ENCODE measurements around the gene SLC22A23.

Gene SLC22A23

DNA sequence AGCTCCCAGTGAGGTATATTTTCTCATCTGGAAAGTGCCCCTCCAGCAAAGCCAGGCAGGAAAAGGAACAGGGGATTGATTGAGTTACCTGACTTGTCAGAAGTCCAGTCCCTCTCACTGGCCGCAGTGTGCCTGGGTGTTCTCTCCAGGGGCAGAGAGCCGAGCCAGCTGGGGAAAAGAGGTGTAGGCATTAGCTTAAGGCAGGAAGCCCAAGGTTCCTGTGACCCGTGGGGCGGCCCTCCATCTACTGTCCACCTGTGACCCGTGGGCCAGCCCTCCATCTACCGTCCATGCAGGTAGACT is 195.4 kb downstream of the SLC22A23 start:
- Histone ChIP-seq H3K4me1 (ENCODE audit: insufficient read depth, low read length) (peaks cover 9% of the 10 kb centered on the region), H3K27ac (ENCODE audit: low read length) (no peak overlapping the region), H3K9ac (ENCODE audit: low read depth, low read length) (no peak overlapping the region), H3K4me3 (ENCODE audit: low read length) (no peak overlapping the region), H3K36me3 (ENCODE audit: insufficient read depth, low read depth, low read length) (peaks cover 43% of the 10 kb centered on the region), H3K9me3 (ENCODE audit: insufficient read depth, low read depth, low read length) (no peaks in the 10 kb centered on the region), H3K27me3 (ENCODE audit: insufficient read depth, low read length) (no peaks in the 10 kb centered on the region)

DNA sequence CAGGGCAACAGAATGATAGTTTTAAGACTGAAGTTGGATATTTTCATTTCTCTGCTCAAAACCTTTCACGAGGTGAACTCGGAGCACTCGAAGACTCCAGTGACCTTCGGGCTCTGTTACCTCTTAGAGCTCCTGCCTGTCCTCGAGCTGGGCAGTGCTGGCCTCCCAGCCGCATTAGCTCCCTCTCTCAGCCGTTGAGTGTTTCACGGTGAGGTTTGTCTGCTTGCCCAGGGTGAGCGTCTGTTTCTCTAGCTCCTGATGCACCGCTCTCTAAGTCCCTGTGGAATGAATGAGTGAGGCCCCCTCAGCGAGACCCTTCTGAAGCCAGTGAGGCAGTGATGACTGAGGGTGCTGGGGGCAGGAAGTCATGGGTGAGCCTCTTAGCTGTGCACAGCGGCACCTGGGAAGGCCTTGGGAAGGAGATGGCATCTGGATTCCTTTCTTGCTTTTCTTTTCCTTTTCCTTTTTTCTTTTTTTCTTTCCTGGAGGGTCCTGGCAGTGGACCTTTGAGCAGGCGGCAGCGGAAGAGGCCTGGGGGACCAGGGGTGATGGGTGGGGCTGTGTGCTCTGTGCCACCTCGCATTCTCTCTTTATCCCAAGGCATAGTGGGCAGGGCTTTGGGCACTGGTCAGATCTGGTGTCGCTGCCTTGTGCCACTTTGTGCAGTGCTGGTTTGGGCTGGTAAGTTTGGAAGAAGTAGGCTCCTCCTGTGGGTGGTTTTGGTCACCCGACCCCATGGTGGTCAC is 195.9 kb downstream of the SLC22A23 start:
- H3K4me3 ChIP-seq (ENCODE audit: low read length), result peak overlapping the region; percentile 43
- H3K9me3 ChIP-seq (ENCODE audit: insufficient read depth, low read depth, low read length), result no peaks in the 10 kb centered on the region
- H3K27ac ChIP-seq (ENCODE audit: low read length), result no peak overlapping the region
- peaks cover 9% of the 10 kb centered on the region for H3K4me1 ChIP-seq (ENCODE audit: insufficient read depth, low read length)
- peaks cover 43% of the 10 kb centered on the region for H3K36me3 ChIP-seq (ENCODE audit: insufficient read depth, low read depth, low read length)
- no peaks in the 10 kb centered on the region for H3K27me3 ChIP-seq (ENCODE audit: insufficient read depth, low read length)
- peak overlapping the region; percentile 27; the same call in 1 of the 2 replicates for H3K9ac ChIP-seq (ENCODE audit: low read depth, low read length)

DNA sequence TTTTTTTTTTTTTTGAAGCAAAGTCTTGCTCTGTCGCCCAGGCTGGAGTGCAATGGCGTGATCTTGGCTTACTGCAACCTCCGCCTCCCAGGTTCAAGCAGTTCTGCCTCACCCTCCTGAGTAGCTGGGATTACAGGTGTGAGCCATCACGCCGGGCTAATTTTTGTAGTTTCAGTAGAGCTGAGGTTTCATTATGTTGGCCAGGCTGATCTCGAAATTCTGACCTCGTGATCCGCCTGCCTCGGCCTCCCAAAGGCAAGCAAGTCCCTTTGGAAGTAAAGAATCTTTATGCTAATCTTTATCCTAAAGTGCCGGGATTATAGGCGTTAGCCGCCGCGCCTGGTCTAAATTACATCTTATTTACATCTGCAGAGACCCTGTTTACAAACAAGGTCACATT is 196.6 kb downstream of the SLC22A23 start:
- Histone ChIP-seq H3K27me3 (ENCODE audit: insufficient read depth, low read length) (no peaks in the 10 kb centered on the region), H3K4me1 (ENCODE audit: insufficient read depth, low read length) (peaks cover 9% of the 10 kb centered on the region), H3K9me3 (ENCODE audit: insufficient read depth, low read depth, low read length) (no peaks in the 10 kb centered on the region), H3K4me3 (ENCODE audit: low read length) (peak overlapping the region; percentile 43), H3K27ac (ENCODE audit: low read length) (no peak overlapping the region), H3K36me3 (ENCODE audit: insufficient read depth, low read depth, low read length) (peaks cover 37% of the 10 kb centered on the region), H3K9ac (ENCODE audit: low read depth, low read length) (peak overlapping the region; percentile 27; the same call in 1 of the 2 replicates)

GRCh38 chr6:3259491-3259958 is 197.3 kb downstream of the SLC22A23 start:
- Histone ChIP-seq H3K4me1 (ENCODE audit: insufficient read depth, low read length) (peaks cover 9% of the 10 kb centered on the region), H3K27me3 (ENCODE audit: insufficient read depth, low read length) (no peaks in the 10 kb centered on the region), H3K36me3 (ENCODE audit: insufficient read depth, low read depth, low read length) (peaks cover 30% of the 10 kb centered on the region), H3K27ac (ENCODE audit: low read length) (no peak overlapping the region), H3K9ac (ENCODE audit: low read depth, low read length) (peak overlapping the region; percentile 80), H3K9me3 (ENCODE audit: insufficient read depth, low read depth, low read length) (no peaks in the 10 kb centered on the region), H3K4me3 (ENCODE audit: low read length) (peak overlapping the region; percentile 78)

- Histone ChIP-seq H3K36me3 (ENCODE audit: insufficient read depth, low read depth, low read length) (peaks cover 24% of the 10 kb centered on the region), H3K27ac (ENCODE audit: low read length) (no peak within 1 kb of the TSS), H3K9me3 (ENCODE audit: insufficient read depth, low read depth, low read length) (no peaks in the 10 kb centered on the region), H3K27me3 (ENCODE audit: insufficient read depth, low read length) (no peaks in the 10 kb centered on the region), H3K9ac (ENCODE audit: low read depth, low read length) (peak within 1 kb of the TSS; percentile 80), H3K4me1 (ENCODE audit: insufficient read depth, low read length) (peaks cover 9% of the 10 kb centered on the region), H3K4me3 (ENCODE audit: low read length) (peak within 1 kb of the TSS; percentile 78)
These were observed 197.9 kb downstream of the SLC22A23 start, which contains the start of gene PSMG4 for GRCh38 chr6:3258720-3259490. TSS of gene PSMG4 (plus strand) at chr6:3258947. CDS start at chr6:3259023, 76 bp downstream.

DNA sequence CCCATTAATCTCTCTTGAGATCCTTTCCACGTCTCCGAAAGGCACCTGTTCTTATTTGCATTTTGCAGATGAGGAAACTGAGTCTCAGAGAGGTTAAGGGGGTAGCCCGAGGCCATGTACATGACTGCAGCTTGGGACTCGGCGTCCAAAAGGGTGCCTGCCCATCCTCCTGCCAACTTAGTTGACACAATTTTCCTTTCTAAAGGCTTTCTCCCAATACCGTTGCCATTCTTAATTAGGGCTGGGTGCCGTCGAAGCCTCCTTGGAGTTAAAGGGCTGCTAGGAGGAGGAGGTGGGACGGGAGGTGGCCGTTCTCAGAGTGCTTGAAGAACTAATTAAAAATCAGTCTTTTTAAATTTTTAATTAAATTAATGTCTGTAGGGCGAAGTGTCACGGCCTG is 198.6 kb downstream of the SLC22A23 start:
- H3K27ac ChIP-seq (ENCODE audit: low read length), result no peak overlapping the region
- no peaks in the 10 kb centered on the region for H3K9me3 ChIP-seq (ENCODE audit: insufficient read depth, low read depth, low read length)
- H3K4me1 ChIP-seq (ENCODE audit: insufficient read depth, low read length), result peaks cover 9% of the 10 kb centered on the region
- H3K36me3 ChIP-seq (ENCODE audit: insufficient read depth, low read depth, low read length), result peaks cover 16% of the 10 kb centered on the region; the same call in 1 of the 2 replicates
- peak overlapping the region; percentile 78; the same call in 1 of the 2 replicates for H3K4me3 ChIP-seq (ENCODE audit: low read length)
- no peak overlapping the region for H3K9ac ChIP-seq (ENCODE audit: low read depth, low read length)
- H3K27me3 ChIP-seq (ENCODE audit: insufficient read depth, low read length), result no peaks in the 10 kb centered on the region

GRCh38 chr6:3253597-3253961 is 203.3 kb downstream of the SLC22A23 start:
- H3K27ac ChIP-seq (ENCODE audit: low read length), result no peak overlapping the region
- no peaks in the 10 kb centered on the region for H3K36me3 ChIP-seq (ENCODE audit: insufficient read depth, low read depth, low read length)
- peaks cover 5% of the 10 kb centered on the region; the same call in 1 of the 2 replicates for H3K4me1 ChIP-seq (ENCODE audit: insufficient read depth, low read length)
- no peaks in the 10 kb centered on the region for H3K9me3 ChIP-seq (ENCODE audit: insufficient read depth, low read depth, low read length)
- H3K9ac ChIP-seq (ENCODE audit: low read depth, low read length), result no peak overlapping the region
- H3K4me3 ChIP-seq (ENCODE audit: low read length), result no peak overlapping the region
- H3K27me3 ChIP-seq (ENCODE audit: insufficient read depth, low read length), result peaks cover 11% of the 10 kb centered on the region

- Histone ChIP-seq H3K9me3 (ENCODE audit: insufficient read depth, low read depth, low read length) (no peaks in the 10 kb centered on the region), H3K4me1 (ENCODE audit: insufficient read depth, low read length) (peaks cover 8% of the 10 kb centered on the region), H3K4me3 (ENCODE audit: low read length) (no peak overlapping the region), H3K27me3 (ENCODE audit: insufficient read depth, low read length) (peaks cover 11% of the 10 kb centered on the region), H3K9ac (ENCODE audit: low read depth, low read length) (no peak overlapping the region), H3K27ac (ENCODE audit: low read length) (no peak overlapping the region), H3K36me3 (ENCODE audit: insufficient read depth, low read depth, low read length) (no peaks in the 10 kb centered on the region)
These were observed 203.8 kb downstream of the SLC22A23 start for GRCh38 chr6:3252861-3253596.

- Histone ChIP-seq H3K9ac (ENCODE audit: low read depth, low read length) (no peak overlapping the region), H3K9me3 (ENCODE audit: insufficient read depth, low read depth, low read length) (no peaks in the 10 kb centered on the region), H3K4me3 (ENCODE audit: low read length) (no peak overlapping the region), H3K4me1 (ENCODE audit: insufficient read depth, low read length) (peaks cover 15% of the 10 kb centered on the region), H3K27me3 (ENCODE audit: insufficient read depth, low read length) (peaks cover 11% of the 10 kb centered on the region), H3K27ac (ENCODE audit: low read length) (no peak overlapping the region), H3K36me3 (ENCODE audit: insufficient read depth, low read depth, low read length) (no peaks in the 10 kb centered on the region)
These were observed 204.5 kb downstream of the SLC22A23 start for GRCh38 chr6:3252369-3252768.

DNA sequence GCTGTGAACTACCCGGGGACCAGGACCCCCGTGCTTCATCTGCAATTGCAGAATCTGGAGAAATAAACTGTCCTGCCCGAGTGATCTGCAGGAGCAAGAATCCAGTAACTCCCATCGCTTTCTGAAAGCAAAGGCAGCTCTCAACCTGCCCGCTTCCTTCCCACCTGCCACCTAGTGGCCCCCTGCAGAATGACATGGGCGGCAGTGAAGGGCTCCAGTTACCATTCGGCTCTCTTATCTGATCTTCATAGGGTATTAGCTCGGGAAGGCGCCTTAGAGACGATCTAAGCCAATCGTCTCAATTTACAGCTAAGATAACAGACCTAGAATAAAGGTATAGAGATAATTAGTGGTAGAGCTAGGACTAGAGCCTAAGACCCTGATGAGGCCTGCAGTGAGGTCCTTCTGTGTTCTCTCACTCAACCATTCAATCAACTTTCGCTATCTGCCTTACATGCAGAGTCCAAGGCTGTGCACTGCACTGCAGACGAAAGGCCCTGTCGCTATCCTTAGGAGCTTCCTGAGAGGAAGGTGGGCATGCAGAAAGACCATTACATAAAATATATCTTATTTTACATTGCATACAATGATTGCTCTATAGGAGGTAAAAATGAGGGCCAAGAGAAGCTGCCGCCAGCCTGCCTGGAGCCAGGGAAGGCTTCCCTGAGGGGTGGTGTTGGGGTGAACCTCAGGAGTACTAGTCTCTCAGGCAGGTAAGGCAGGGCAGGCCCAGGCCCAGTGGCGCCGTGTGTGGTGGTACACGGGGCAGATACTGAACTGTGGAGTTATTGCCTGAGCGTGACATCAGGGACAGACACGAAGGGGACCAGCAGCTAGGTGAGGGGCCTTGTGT is 205.2 kb downstream of the SLC22A23 start:
- Histone ChIP-seq H3K4me3 (ENCODE audit: low read length) (no peak overlapping the region; the same call in 1 of the 2 replicates), H3K27me3 (ENCODE audit: insufficient read depth, low read length) (peaks cover 11% of the 10 kb centered on the region), H3K9me3 (ENCODE audit: insufficient read depth, low read depth, low read length) (no peaks in the 10 kb centered on the region), H3K9ac (ENCODE audit: low read depth, low read length) (no peak overlapping the region), H3K27ac (ENCODE audit: low read length) (no peak overlapping the region), H3K36me3 (ENCODE audit: insufficient read depth, low read depth, low read length) (no peaks in the 10 kb centered on the region), H3K4me1 (ENCODE audit: insufficient read depth, low read length) (peaks cover 18% of the 10 kb centered on the region)

DNA sequence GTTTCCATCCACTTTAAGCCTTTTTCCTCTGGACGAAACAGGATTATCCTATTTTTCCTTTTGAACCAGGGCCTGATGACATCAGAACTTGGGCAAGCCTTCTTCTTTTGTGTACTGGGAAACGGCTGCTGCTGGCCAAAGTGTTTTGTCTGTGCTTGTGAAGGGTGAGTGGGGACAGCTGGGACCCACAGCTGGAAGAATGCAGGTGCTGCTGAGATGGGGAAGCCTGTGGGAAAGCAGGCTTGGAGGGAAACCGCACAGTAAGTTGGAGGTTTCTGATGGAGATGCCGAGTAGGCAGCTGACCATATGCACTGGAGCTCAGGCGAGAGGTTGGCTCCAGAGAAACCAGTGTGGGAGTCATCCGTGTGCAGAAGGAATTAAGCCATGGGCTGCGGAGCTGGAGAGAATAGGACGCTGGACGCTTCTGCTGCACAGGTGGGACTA is 206.6 kb downstream of the SLC22A23 start:
- no peaks in the 10 kb centered on the region for H3K36me3 ChIP-seq (ENCODE audit: insufficient read depth, low read depth, low read length)
- peaks cover 18% of the 10 kb centered on the region for H3K4me1 ChIP-seq (ENCODE audit: insufficient read depth, low read length)
- H3K9me3 ChIP-seq (ENCODE audit: insufficient read depth, low read depth, low read length), result no peaks in the 10 kb centered on the region

More for the DNA sequence above, 206.6 kb downstream of the SLC22A23 start:
- Histone ChIP-seq H3K27me3 (ENCODE audit: insufficient read depth, low read length) (peaks cover 11% of the 10 kb centered on the region), H3K4me3 (ENCODE audit: low read length) (no peak overlapping the region), H3K9ac (ENCODE audit: low read depth, low read length) (no peak overlapping the region), H3K27ac (ENCODE audit: low read length) (no peak overlapping the region)

Measured in iPS-20b (cell line).